ENCODE data around the gene NDUFS2. TPM values are rescaled to one million over a fixed set of nuclear protein-coding genes. Genes with fewer than 3 reads are reported as not detected.
A peak's percentile ranks its signal among the peaks of the same experiment; 100 is the strongest.

Gene NDUFS2
- total and polyA plus RNA-seq, 9 of the 15 experiments (the other 6 are each of a cell fraction or from before 2014, with no cell fraction given): 70.0 to 176 (median 141) TPM

DNA sequence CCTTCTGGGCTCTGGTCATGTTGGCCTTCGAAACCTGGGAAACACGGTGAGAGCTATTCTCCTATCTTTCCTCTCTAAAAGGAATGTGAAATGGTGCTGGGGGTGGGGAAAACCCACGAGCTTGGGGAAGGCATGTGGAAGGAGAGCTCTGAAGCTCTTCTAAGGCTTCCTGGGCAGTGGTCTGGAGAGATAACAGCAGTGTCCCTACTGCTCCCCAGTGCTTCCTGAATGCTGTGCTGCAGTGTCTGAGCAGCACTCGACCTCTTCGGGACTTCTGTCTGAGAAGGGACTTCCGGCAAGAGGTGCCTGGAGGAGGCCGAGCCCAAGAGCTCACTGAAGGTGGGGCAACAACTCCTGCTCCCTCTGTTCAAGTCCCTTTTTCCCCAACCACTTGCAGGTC lies 40.1 kb upstream of the NDUFS2 start (continued):
- TF ChIP-seq CBX5 (IDR thresholded peaks at IDR 0.05; ENCODE audit: borderline replicate concordance, low read depth): no peak
- TF ChIP-seq ZKSCAN8 (CRISPR knock-in tag; IDR thresholded peaks at IDR 0.05): no peak; the same call in 1 of the 2 replicates
- TF ChIP-seq MCM7 (IDR thresholded peaks at IDR 0.05): no peak
- no peak for TF ChIP-seq CBX2 (IDR thresholded peaks at IDR 0.05; ENCODE audit: insufficient read depth, low read length, poor library complexity, severe bottlenecking)
- no peak for TF ChIP-seq POLR3G (IDR thresholded peaks at IDR 0.05; ENCODE audit: extremely low read depth, insufficient read length, insufficient replicate concordance)
- no peak for TF ChIP-seq NR4A1 (CRISPR knock-in tag; IDR thresholded peaks at IDR 0.05)
- TF ChIP-seq NR4A1 (tag; IDR thresholded peaks at IDR 0.05): no peak
- no peak for TF ChIP-seq NUFIP1 (IDR thresholded peaks at IDR 0.05; ENCODE audit: partially characterized antibody)
- TF ChIP-seq ZNF140 (CRISPR knock-in tag; IDR thresholded peaks at IDR 0.05): no peak
- TF ChIP-seq ADNP (tag; IDR thresholded peaks at IDR 0.05): no peak
- peak; percentile 38 for TF ChIP-seq TBP (optimal IDR thresholded peaks at IDR 0.05; ENCODE audit: low read depth, low read length)
- no peak for TF ChIP-seq ARID2 (IDR thresholded peaks at IDR 0.05)
- no peak for TF ChIP-seq JUND (IDR thresholded peaks at IDR 0.05; ENCODE audit: borderline replicate concordance, low read depth, low read length)
- no peak for TF ChIP-seq JUND (tag; IDR thresholded peaks at IDR 0.05; ENCODE audit: borderline replicate concordance, low read depth, low read length)
- no peak for TF ChIP-seq KDM5B (IDR thresholded peaks at IDR 0.05; ENCODE audit: insufficient replicate concordance, low read depth, low read length)
- TF ChIP-seq, protein P1, sequence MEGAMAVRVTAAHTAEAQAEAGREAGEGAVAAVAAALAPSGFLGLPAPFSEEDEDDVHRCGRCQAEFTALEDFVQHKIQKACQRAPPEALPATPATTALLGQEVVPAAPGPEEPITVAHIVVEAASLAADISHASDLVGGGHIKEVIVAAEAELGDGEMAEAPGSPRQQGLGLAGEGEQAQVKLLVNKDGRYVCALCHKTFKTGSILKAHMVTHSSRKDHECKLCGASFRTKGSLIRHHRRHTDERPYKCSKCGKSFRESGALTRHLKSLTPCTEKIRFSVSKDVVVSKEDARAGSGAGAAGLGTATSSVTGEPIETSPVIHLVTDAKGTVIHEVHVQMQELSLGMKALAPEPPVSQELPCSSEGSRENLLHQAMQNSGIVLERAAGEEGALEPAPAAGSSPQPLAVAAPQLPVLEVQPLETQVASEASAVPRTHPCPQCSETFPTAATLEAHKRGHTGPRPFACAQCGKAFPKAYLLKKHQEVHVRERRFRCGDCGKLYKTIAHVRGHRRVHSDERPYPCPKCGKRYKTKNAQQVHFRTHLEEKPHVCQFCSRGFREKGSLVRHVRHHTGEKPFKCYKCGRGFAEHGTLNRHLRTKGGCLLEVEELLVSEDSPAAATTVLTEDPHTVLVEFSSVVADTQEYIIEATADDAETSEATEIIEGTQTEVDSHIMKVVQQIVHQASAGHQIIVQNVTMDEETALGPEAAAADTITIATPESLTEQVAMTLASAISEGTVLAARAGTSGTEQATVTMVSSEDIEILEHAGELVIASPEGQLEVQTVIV (CRISPR knock-in tag; IDR thresholded peaks at IDR 0.05; ENCODE audit: borderline replicate concordance): no peak
- no peak for TF ChIP-seq CBFB (CRISPR knock-in tag; IDR thresholded peaks at IDR 0.05)
- TF ChIP-seq ZBTB17 (CRISPR knock-in tag; IDR thresholded peaks at IDR 0.05): no peak
- TF ChIP-seq WHSC1 (IDR thresholded peaks at IDR 0.05; ENCODE audit: low read length): no peak
- no peak for TF ChIP-seq CHAMP1 (IDR thresholded peaks at IDR 0.05)
- no peak for TF ChIP-seq SUPT5H (IDR thresholded peaks at IDR 0.05)
- TF ChIP-seq ZSCAN32 (CRISPR knock-in tag; IDR thresholded peaks at IDR 0.05): no peak
- peak; percentile 51 for TF ChIP-seq TAL1 (IDR thresholded peaks at IDR 0.05)
- TF ChIP-seq, protein P2, sequence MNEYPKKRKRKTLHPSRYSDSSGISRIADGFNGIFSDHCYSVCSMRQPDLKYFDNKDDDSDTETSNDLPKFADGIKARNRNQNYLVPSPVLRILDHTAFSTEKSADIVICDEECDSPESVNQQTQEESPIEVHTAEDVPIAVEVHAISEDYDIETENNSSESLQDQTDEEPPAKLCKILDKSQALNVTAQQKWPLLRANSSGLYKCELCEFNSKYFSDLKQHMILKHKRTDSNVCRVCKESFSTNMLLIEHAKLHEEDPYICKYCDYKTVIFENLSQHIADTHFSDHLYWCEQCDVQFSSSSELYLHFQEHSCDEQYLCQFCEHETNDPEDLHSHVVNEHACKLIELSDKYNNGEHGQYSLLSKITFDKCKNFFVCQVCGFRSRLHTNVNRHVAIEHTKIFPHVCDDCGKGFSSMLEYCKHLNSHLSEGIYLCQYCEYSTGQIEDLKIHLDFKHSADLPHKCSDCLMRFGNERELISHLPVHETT (CRISPR knock-in tag; conservative IDR thresholded peaks at IDR 0.05 in 1 of 2, IDR thresholded peaks at IDR 0.05 in 1 of 2): no peak
